ENCODE data around the gene PKNOX2. TPM values are rescaled to one million over a fixed set of nuclear protein-coding genes. Genes with fewer than 3 reads are reported as not detected.
A peak's percentile ranks its signal among the peaks of the same experiment; 100 is the strongest.
"Not testable (repeated sequence)": the region's sequence is repeated elsewhere in the genome, so short reads cannot be mapped to it uniquely, and the experiment has no call there.

PKNOX2 gene
- total RNA-seq, 2 donors from 2014 or later = 0.08 TPM; not detected in 1

DNA sequence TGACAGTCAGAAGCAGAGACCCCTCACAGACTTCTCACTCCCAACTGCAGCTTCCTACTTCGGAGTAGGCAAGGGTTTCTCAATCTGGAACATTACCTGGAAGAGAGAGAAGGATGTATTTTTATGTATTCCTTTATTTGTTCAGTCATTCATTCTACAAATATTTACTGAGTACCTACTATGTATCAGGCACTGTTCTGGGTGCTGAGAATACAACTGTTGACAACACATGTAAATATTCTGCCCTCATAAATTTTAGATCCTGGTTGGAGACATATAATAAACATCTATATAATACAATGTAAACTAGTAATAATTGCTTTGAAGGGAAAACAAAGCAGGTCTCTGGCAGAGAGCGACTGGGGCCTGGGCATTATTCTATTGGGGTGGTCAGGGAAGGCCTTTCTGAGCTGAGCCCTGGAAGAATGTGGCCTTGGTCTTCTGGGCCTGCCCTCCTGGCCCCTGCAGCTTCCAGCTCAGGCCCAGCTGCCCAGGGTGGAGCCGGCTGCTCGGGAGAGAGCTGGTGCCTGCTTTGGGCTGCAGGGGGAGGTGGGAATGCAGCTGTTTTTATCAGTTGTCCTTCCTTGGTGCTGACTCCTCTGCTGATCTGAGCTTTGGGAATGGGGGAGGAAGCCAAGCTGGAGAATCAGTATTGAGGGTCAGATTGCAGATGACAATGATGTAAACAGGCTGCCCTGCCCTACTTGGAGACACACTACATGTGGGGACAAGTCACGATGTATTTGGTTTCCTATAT, 46.8 kb downstream of the PKNOX2 start:
- no peak for ATAC-seq
- Mint-ChIP-seq H3K36me3 (no peaks in the 10 kb centered on the region), H3K9me3 (no peaks in the 10 kb centered on the region), H3K27ac (no peak overlapping the region)
- DNase-seq (ENCODE audit: low spot score in 2 of 2) = no peak

DNA sequence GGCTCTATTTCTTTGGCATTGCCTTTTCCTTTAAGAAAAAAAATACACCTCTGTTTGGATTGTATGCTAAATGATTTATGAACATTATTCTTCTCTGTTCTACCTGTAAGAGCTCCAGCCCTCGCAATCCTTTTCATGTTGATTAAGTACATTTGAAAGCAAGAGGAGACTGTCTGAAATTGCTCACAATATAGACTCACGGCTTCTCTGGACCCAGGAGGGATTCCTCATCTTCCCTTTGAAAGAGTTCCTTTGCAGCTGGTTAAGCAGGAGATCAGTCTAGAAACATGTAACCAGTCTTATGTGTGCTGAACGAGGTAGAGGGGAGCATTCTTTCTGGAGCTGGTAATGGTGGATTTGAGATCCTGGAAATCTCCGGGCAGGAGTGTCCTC, 47.4 kb downstream of the PKNOX2 start:
- ATAC-seq (no peak), DNase-seq (ENCODE audit: low spot score in 2 of 2) (no peak)
- Mint-ChIP-seq H3K36me3 (no peaks in the 10 kb centered on the region), H3K27ac (no peak overlapping the region), H3K9me3 (no peaks in the 10 kb centered on the region)

DNA sequence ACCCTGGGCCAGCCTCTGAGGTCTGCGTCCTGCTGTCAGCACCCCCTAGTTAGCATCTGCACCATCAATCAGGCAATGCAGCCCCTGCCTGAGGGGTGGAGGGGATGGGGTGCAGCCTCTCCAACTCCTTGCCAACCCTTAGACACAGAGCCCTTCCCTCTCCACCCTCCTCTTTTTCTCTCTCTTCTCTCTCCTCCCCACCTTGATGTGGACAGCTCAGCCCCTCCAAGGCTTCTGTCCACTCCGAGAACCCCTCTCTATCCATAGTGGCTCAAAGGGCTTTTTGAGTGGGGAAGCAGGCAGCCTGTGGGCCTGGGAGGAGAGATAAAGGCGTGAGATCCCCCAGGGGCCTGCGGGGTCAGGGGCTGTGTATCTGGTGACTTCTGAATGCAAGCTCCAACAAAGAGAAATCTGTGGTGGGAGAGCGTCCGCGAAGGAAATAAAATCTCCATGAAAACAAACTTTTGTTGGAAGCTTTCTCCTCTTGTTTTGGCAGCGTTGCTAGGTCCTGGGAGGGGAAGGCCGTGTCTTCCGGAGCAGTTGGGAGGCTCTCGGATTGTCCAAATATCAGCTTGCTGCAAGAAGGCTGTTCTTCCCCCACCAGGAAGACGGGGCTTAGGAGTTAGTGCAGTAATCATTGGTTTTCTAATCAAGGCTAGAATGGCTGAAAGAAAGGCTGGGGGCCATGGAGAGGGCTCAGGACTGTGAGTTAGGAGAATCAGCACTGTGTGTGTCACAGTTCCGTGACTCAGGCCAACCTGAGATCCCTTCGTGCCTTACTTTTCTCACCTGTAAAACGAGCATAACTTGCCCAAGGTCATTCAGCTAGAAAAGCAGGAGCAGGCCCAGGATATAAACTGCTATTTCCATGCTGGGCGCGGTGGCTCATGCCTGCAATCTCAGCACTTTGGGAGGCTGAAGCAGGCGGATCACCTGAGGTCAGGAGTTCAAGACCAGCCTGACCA, 50.3 kb downstream of the PKNOX2 start:
- ATAC-seq (no peak), DNase-seq (ENCODE audit: low spot score in 2 of 2) (no peak)
- H3K36me3 Mint-ChIP-seq = no peaks in the 10 kb centered on the region
- no peaks in the 10 kb centered on the region for H3K9me3 Mint-ChIP-seq
- peak overlapping the region in 1 of 2 donors; percentile 11 for H3K27ac Mint-ChIP-seq

DNA sequence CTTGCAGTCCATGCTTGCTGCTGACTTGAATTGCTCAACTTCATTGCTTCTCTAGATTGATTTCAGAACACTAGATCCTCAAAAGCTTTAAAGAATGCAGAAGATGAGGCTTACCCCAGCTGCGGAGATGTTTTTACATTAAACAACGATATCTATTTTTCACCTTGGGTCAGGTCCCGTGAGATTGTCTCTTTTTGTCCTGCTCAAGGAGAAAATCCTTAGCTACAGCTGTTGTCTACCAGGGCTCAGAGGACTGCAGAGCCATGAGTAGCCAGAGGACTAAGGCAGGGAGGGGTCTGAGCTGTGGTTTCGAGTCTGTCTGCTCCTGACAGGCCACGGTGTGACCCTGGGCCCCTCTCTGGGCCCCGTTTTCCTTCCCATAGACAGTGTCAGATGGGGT, 51.4 kb downstream of the PKNOX2 start:
- Mint-ChIP-seq H3K27ac (no peak overlapping the region), H3K36me3 (no peaks in the 10 kb centered on the region), H3K9me3 (no peaks in the 10 kb centered on the region)
- DNase-seq (ENCODE audit: low spot score in 2 of 2) = no peak
- ATAC-seq = no peak

DNA sequence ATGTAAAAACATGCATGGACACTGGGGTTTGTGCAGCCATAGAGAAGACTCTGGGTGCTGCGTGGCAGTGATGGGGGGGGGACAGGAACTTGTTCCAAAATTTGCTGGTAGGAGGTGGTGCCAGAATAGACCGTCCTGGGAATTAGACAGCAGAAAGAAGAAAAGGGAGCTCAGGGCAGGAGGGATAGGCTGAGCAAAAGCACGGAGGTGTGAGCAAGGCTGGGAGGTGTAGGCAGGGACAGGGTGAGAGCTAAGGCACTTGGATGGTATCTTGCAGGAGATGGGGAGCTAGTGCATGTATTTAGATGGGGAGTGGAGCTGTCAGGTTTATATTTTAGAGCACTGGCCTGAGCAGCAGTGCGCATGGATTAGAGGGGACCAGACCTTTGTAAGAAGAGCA, 53.8 kb downstream of the PKNOX2 start:
- DNase-seq (ENCODE audit: low spot score in 2 of 2) (no peak), ATAC-seq (no peak)
- Mint-ChIP-seq H3K27ac (no peak overlapping the region), H3K36me3 (no peaks in the 10 kb centered on the region), H3K9me3 (no peaks in the 10 kb centered on the region)

DNA sequence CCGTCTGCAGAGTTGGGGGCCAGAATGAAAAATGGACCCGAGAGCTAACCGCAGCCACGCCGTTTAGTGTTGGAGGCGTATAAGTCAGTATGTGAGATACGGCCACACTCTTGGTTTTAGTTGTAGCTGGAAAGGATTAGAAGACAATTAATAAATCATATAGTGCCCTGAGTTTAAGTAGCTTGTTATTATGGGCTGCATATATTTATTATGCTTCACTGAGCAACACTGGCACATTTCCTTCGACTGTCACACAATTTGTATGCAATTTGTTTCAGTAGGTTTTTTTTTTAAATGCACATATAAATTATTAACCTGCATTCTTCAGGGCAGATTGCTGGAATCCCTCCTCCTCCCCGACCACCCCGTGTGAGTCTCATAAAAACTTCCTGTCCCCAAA, 56.9 kb downstream of the PKNOX2 start:
- DNase-seq (ENCODE audit: low spot score in 2 of 2) (no peak), ATAC-seq (no peak)
- H3K9me3 Mint-ChIP-seq = no peaks in the 10 kb centered on the region
- H3K36me3 Mint-ChIP-seq = no peaks in the 10 kb centered on the region
- H3K27ac Mint-ChIP-seq = no peak overlapping the region

DNA sequence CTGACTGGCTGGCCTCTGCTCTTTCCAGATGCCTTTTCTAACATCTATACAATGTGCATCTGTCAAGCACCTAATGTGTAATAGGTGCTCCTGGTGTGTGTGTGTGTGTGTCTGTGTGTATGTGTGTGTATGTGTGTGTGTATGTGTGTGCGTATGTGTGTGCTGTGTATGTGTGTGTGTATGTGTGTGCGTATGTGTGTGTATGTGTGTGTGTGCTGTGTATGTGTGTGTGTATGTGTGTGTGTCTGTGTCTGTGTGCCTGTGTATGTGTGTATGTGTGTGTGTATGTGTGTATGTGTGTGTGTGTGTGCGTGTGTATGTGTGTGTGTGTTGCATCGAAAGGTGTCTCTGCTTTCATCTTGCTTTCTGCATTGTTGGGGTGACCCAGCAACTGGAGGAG, 57.9 kb downstream of the PKNOX2 start:
- Mint-ChIP-seq H3K9me3 (no peaks in the 10 kb centered on the region), H3K27ac (no peak overlapping the region), H3K36me3 (no peaks in the 10 kb centered on the region)
- ATAC-seq (no peak), DNase-seq (ENCODE audit: low spot score in 2 of 2) (no peak)

DNA sequence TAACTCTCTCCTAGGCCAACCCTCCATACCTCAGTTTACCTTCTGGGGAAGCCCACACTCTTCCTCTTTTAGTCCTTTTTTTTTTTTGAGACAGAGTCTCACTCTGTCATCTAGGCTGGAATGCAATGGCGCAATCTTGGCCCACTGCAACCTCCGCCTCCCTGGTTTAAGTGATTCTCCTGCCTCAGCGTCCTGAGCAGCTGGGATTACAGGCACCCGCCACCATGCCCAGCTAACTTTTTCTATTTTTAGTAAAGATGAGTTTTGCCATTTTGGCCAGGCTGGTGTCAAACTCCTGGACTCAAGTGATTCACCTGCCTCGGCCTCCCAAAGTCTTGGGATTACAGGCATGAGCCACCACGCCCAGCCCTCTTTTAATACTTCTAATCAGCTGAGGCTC, 58.6 kb downstream of the PKNOX2 start:
- DNase-seq (ENCODE audit: low spot score in 2 of 2); H3K36me3 Mint-ChIP-seq; H3K27ac Mint-ChIP-seq; H3K9me3 Mint-ChIP-seq; ATAC-seq: not testable (repeated sequence)

DNA sequence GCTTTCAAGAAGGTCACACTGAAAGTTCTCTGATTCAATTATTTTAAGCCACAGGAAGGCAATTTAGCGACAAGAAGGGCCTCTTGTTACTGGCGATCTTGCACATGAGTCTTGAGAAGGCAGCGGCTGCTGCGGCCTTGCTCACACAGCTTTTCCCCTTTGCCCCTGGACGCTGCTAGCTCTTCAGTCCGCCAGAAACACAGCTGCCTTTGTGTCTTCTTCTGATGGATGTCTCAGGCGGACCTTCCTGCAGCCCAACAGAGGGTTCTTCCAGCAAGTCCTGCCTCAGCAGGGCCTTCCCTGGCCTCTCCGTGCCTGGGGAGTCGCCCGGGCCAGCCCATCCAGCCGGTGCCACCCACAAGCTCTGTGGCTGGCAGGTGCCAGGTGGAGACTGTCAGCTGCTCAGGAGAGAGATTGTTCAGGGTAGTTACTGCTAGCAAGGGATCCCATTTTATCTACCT, 59.4 kb downstream of the PKNOX2 start:
- DNase-seq (ENCODE audit: low spot score in 2 of 2) = no peak
- no peak for ATAC-seq
- H3K9me3 Mint-ChIP-seq = no peaks in the 10 kb centered on the region
- H3K27ac Mint-ChIP-seq = no peak overlapping the region
- H3K36me3 Mint-ChIP-seq = no peaks in the 10 kb centered on the region

DNA sequence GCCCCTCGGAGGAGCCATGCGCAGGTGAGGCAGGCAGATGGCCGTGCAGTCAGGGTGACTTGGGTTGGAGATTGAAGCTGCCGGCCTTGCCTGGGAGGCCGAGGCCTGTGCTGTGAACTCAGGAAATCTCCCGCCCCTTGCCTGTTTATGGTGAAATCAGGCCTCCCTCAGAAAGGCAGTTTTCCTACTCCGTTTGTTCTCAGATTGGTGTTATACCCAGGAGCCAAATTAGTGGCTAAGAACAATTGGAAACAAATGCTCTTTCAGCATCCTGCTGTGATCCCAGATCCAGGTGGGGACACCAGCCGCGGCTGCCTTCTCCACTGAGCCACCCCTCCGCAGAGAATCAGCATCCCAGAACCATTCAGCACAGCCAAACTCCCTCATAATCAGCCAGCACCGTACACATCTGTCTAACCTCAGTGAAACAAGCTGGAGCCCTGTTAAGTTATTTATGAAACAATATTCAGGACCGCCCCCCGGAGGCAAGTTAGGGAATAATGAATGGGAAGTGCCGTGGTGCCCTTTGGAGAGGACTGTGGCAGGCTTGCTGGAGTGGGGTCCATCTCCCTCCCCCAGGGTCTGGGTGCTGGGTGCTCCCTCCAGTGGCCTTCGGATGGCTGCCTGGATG, 60.0 kb downstream of the PKNOX2 start:
- H3K36me3 Mint-ChIP-seq = no peaks in the 10 kb centered on the region
- no peaks in the 10 kb centered on the region for H3K9me3 Mint-ChIP-seq
- ATAC-seq (no peak), DNase-seq (ENCODE audit: low spot score in 2 of 2) (no peak)
- H3K27ac Mint-ChIP-seq = no peak overlapping the region

DNA sequence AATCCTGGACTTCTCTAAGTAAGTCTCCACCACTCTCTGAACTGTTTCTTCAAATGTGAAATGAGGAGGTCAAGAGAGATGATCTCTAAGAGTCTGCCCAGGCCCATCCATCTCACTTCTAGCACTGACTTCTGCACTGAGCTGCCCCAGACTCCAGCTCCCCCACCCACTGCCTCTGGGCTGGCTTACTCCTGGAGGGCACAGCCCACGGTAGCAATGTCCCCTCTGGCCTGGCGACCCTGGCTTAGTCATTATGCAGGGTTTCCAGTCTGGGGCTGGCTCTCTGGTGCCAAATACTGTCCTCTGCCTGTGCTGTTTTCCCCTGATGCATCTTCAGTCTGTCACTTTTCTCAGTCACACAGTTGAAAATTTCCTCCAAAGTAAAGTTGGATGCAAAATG, 60.9 kb downstream of the PKNOX2 start:
- no peak for DNase-seq (ENCODE audit: low spot score in 2 of 2)
- H3K27ac Mint-ChIP-seq = no peak overlapping the region
- no peaks in the 10 kb centered on the region for H3K36me3 Mint-ChIP-seq
- ATAC-seq = no peak
- H3K9me3 Mint-ChIP-seq = no peaks in the 10 kb centered on the region

DNA sequence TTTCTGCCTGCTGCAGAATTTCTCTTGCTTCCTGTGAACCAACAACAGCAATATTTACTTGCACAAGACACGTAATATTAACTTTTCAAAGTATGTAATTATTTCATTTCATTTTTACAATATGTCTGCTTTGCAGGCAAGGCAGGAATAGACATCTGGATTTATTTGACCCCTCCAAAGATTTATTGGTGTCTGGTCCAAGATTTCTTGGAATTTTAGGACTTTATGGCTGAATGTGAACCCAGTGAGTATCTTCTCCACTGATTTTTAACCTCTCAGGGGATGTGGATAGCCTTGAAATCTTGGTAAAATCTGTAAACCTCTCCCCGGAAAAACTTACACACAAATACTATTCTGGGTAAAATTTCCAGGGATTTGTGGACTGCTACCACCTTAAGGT, 61.5 kb downstream of the PKNOX2 start:
- ATAC-seq (no peak), DNase-seq (ENCODE audit: low spot score in 2 of 2) (no peak)
- no peaks in the 10 kb centered on the region for H3K36me3 Mint-ChIP-seq
- no peaks in the 10 kb centered on the region for H3K9me3 Mint-ChIP-seq
- H3K27ac Mint-ChIP-seq = no peak overlapping the region

DNA sequence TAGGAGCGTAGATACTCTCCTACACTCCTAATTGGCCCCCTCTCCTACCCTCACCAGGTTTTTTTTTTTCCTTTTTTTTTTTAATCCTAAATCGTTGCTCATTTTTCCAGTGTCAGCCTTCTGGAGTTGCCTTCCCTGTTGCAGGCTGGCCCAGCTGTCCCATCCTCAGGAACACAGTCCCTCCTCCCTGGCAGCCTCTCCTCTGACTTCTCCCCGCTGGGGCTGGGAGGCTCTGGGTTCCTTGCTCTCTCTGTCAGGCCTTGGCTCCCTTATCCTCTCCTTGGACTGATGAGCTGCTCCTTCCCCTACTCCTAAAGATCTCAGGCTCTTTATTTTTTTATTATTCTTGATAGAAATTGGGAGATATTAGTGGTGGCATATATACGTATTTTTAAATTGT, 62.2 kb downstream of the PKNOX2 start:
- DNase-seq (ENCODE audit: low spot score in 2 of 2) = no peak
- H3K27ac Mint-ChIP-seq = no peak overlapping the region
- ATAC-seq = no peak

DNA sequence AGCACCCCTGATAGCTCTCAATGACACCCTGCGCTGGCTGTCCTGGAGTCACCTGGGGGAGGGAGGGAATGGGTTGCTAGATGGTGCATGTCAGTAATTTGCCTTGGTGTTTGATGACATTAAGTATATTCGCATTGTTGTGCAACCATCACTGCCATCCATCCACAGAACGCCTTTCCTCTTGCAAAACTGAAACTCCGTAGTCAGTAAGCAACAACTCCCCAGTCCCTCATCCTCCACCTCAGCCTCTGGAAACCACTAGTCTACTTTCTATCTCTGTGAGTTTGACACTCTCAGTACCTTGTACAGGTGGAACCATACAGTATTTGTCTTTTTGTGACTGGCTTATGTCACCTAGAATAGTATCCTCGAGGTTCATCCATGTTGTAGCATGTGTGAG, 62.6 kb downstream of the PKNOX2 start:
- DNase-seq (ENCODE audit: low spot score in 2 of 2) (no peak), ATAC-seq (no peak)
- Mint-ChIP-seq H3K27ac (no peak overlapping the region), H3K9me3 (no peaks in the 10 kb centered on the region), H3K36me3 (no peaks in the 10 kb centered on the region)

More for the DNA sequence above, 62.2 kb downstream of the PKNOX2 start:
- no peaks in the 10 kb centered on the region for H3K36me3 Mint-ChIP-seq
- H3K9me3 Mint-ChIP-seq = no peaks in the 10 kb centered on the region

DNA sequence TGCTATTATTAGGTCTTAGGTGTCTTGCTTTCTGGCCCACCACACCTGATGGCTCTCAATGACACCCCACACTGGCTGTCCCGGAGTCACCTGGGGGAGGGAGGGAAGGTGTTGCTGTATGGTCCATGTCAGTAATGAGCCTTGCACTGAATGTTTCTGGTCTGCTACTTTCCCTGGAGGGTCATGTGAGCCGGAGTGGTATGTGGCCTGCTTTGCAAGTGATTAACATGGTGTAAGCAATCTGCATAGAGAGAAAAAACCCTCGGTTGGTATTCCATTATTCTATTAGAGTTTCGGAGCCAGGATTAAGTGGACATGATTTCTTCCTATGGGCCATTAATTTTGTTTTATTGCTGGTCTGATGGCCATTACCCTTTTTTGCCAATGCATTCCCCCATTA, 63.9 kb downstream of the PKNOX2 start:
- ATAC-seq (no peak), DNase-seq (ENCODE audit: low spot score in 2 of 2) (no peak)
- Mint-ChIP-seq H3K9me3 (no peaks in the 10 kb centered on the region), H3K36me3 (no peaks in the 10 kb centered on the region), H3K27ac (no peak overlapping the region)

DNA sequence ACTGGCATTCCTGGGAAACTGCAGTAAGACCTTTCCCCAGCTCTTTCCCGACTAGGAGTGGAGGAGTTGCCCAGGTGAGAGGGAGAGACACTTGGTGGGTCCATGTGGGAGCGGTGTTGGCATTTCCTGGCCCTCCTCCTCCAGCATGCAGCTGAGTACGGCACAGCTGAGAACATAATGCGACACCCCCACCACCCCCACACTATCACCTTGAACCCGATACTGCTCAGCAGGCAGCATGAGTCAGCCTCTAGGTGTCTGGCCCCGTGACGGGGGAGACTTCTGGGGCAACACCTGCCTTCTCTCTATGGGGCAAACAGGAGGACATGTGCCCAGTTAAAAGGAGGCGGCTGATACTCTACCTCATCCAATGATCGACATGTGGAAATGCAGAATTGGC, 64.4 kb downstream of the PKNOX2 start:
- H3K36me3 Mint-ChIP-seq = no peaks in the 10 kb centered on the region
- H3K9me3 Mint-ChIP-seq = no peaks in the 10 kb centered on the region
- DNase-seq (ENCODE audit: low spot score in 2 of 2) (no peak), ATAC-seq (no peak)
- H3K27ac Mint-ChIP-seq = no peak overlapping the region

DNA sequence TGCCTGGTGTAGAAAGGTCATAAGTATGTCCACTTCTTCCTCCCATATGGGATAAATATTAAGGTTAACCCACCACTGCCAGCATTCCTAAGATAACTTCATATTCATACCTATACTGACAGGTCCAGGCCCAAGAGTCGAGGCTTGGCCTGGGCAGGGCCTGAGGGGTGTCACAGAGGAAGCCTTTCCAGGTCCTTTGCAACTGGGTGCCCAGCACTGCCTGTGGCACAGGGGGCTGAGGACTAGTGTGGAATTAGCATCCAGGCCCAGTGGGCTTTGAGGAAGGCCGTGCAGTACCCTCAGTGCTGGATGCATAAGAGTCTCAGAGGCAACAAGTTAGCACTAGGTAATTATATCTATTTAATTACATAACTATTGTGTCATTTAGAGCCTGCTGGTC, 65.4 kb downstream of the PKNOX2 start:
- H3K9me3 Mint-ChIP-seq = no peaks in the 10 kb centered on the region
- no peaks in the 10 kb centered on the region for H3K36me3 Mint-ChIP-seq
- no peak for DNase-seq (ENCODE audit: low spot score in 2 of 2)
- no peak for ATAC-seq
- no peak overlapping the region for H3K27ac Mint-ChIP-seq
